ENCODE results near the gene CHST11. TPM values are rescaled to one million over a fixed set of nuclear protein-coding genes. Genes with fewer than 3 reads are reported as not detected.

CHST11 gene
- total RNA-seq, 2 donors from 2014 or later: 2.9 to 4.9 TPM

GRCh38 chr12:104485651-104486362 is 29.1 kb downstream of the CHST11 start:
- Histone ChIP-seq H3K9ac (ENCODE audit: low read depth in 2 of 2, low read length in 2 of 2) (no peak overlapping the region), H3K27ac (no peak overlapping the region), H3K4me1 (no peaks in the 10 kb centered on the region), H3K27me3 (no peaks in the 10 kb centered on the region), H3K36me3 (no peaks in the 10 kb centered on the region), H3K9me3 (no peaks in the 10 kb centered on the region), H3K4me3 (no peak overlapping the region)
- DNase-seq: no peak
- TF ChIP-seq, protein P1, sequence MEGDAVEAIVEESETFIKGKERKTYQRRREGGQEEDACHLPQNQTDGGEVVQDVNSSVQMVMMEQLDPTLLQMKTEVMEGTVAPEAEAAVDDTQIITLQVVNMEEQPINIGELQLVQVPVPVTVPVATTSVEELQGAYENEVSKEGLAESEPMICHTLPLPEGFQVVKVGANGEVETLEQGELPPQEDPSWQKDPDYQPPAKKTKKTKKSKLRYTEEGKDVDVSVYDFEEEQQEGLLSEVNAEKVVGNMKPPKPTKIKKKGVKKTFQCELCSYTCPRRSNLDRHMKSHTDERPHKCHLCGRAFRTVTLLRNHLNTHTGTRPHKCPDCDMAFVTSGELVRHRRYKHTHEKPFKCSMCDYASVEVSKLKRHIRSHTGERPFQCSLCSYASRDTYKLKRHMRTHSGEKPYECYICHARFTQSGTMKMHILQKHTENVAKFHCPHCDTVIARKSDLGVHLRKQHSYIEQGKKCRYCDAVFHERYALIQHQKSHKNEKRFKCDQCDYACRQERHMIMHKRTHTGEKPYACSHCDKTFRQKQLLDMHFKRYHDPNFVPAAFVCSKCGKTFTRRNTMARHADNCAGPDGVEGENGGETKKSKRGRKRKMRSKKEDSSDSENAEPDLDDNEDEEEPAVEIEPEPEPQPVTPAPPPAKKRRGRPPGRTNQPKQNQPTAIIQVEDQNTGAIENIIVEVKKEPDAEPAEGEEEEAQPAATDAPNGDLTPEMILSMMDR (IDR thresholded peaks at IDR 0.05): no peak
- intact Hi-C loops (cut with DNase I): no loop called here

DNA sequence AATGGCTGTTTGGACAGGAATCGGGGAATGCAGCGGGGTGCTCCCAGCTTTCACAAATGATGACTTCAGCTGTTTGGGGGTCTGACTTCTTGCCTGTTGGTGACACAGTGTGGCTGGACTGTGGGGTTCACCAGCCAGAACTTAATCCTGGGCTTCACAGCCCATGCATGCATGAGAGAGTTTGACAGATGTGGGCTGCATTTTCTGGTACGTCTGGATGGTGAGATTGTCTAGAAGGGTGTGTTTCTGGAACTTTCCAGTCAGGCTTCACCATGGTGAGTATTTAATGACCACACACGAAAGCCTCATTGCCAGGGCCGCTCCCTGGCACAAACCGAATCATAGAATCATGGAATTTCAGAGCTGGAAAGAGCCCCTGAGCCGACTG is 29.6 kb downstream of the CHST11 start:
- H3K4me1 ChIP-seq: no peaks in the 10 kb centered on the region
- intact Hi-C loops (cut with DNase I): no loop called here

DNA sequence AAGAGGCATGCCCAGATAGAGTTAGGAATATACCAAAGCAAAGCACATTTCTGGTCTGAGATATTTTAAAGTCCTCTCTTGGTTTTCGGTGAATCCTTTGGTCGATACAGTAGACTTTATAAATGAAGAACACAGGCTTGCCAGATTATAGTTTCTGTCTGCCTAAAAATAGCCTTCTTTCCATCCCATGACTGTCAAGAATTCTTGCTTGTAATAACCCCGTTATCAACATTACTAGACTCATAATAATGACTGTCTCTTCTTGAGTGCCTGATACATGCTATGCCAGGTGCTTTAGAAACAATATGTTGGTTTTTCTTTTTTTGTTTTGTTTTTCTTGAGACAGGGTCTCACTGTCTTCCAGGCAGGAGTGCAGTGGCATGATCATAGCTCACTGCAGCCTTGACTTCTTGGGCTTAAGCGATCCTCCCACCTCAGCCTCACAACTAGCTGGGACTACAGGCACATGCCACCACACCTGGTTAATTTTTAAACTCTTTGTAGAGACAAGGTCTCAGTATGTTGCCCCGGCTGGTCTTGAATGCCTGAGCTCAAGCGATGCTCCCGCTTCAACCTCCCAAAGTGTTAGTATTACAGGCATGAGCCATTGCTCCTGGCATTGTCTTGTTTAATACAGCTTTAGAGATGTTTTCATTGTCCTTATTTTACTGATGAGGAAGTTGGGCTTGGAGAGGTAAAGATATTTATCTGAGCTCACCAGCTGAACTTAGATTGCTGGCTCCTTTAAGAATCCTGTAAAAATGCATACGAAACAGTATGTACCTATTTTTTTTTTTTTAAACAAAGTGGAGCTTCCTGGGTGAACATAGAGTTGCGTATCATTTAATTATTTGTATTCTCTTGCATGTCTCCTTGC is 30.4 kb downstream of the CHST11 start:
- Histone ChIP-seq H3K4me1 (no peaks in the 10 kb centered on the region), H3K36me3 (no peaks in the 10 kb centered on the region), H3K27ac (no peak overlapping the region), H3K9ac (ENCODE audit: low read depth in 2 of 2, low read length in 2 of 2) (no peak overlapping the region), H3K9me3 (no peaks in the 10 kb centered on the region), H3K27me3 (no peaks in the 10 kb centered on the region), H3K4me3 (no peak overlapping the region)
- no peak for DNase-seq
- intact Hi-C loops (cut with DNase I): no loop called here
- TF ChIP-seq, protein P1 (IDR thresholded peaks at IDR 0.05): no peak

More for the DNA sequence above, 29.6 kb downstream of the CHST11 start:
- H3K36me3 ChIP-seq: no peaks in the 10 kb centered on the region
- no peak overlapping the region for H3K4me3 ChIP-seq
- no peak for DNase-seq
- H3K27ac ChIP-seq: no peak overlapping the region
- no peaks in the 10 kb centered on the region for H3K27me3 ChIP-seq
- TF ChIP-seq, protein P1 (IDR thresholded peaks at IDR 0.05): no peak
- no peak overlapping the region for H3K9ac ChIP-seq (ENCODE audit: low read depth in 2 of 2, low read length in 2 of 2)
- H3K9me3 ChIP-seq: no peaks in the 10 kb centered on the region

DNA sequence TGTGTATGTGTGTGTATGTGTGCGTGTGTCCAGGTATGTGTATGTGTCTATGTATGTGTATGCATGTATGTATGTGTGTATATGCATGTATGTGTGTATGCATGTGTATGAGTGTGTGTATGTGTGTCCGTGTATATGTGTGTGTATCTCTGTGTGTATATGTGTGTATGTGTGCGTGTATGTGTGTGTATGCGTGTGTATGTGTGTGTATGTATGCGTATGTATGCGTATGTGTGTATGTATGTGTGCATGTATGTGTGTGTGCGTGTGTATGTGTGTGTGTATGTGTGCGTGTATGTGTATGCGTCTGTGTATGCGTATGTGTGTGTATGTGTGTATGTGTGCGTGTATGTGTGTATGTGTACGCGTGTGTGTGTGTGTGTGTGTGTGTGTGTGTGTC is 31.6 kb downstream of the CHST11 start:
- DNase-seq: no peak
- Histone ChIP-seq H3K36me3 (no peaks in the 10 kb centered on the region), H3K9ac (ENCODE audit: low read depth in 2 of 2, low read length in 2 of 2) (no peak overlapping the region), H3K9me3 (no peaks in the 10 kb centered on the region), H3K4me3 (no peak overlapping the region), H3K4me1 (no peaks in the 10 kb centered on the region), H3K27ac (no peak overlapping the region), H3K27me3 (no peaks in the 10 kb centered on the region)
- TF ChIP-seq, protein P1 (IDR thresholded peaks at IDR 0.05): no peak
- intact Hi-C loops (cut with DNase I): no loop called here

- no peak overlapping the region for H3K9ac ChIP-seq (ENCODE audit: low read depth in 2 of 2, low read length in 2 of 2)
- no peaks in the 10 kb centered on the region for H3K36me3 ChIP-seq
- DNase-seq: no peak
- H3K9me3 ChIP-seq: no peaks in the 10 kb centered on the region
- intact Hi-C loops (cut with DNase I): no loop called here
- TF ChIP-seq, protein P1 (IDR thresholded peaks at IDR 0.05): no peak
- no peak overlapping the region for H3K4me3 ChIP-seq
- no peaks in the 10 kb centered on the region for H3K27me3 ChIP-seq
- no peaks in the 10 kb centered on the region for H3K4me1 ChIP-seq
- H3K27ac ChIP-seq: no peak overlapping the region
Observed at GRCh38 chr12:104490186-104490585, 33.4 kb downstream of the CHST11 start.
